ENCODE data around the gene STX4. TPM values are rescaled to one million over a fixed set of nuclear protein-coding genes. Genes with fewer than 3 reads are reported as not detected.

STX4 gene
- total RNA-seq, 4 donors from 2014 or later: 60.2 to 159 (median 101) TPM

- DNase-seq: no peak
- H3K4me1 ChIP-seq: peaks cover 0 to 7% (median 3%) of the 10 kb centered on the region in 4 donors
- H3K4me3 ChIP-seq: no peak overlapping the region
- no peaks in the 10 kb centered on the region for H3K36me3 ChIP-seq
- H3K27me3 ChIP-seq: no peaks in the 10 kb centered on the region
- no peak for TF ChIP-seq CTCF (IDR thresholded peaks at IDR 0.05)
- no peak for TF ChIP-seq POLR2A (IDR thresholded peaks at IDR 0.05)
- no peak overlapping the region for H3K27ac ChIP-seq
- H3K9me3 ChIP-seq: no peaks in the 10 kb centered on the region
These were observed 31.1 kb upstream of the STX4 start for GRCh38 chr16:31002250-31002700.

GRCh38 chr16:31002862-31003341 is 30.5 kb upstream of the STX4 start:
- no peak for DNase-seq

GRCh38 chr16:31003744-31004143 is 29.6 kb upstream of the STX4 start:
- H3K27me3 ChIP-seq: no peaks in the 10 kb centered on the region
- no peaks in the 10 kb centered on the region for H3K9me3 ChIP-seq
- no peak overlapping the region for H3K4me3 ChIP-seq
- no peaks in the 10 kb centered on the region for H3K36me3 ChIP-seq
- TF ChIP-seq CTCF (IDR thresholded peaks at IDR 0.05) (no peak), POLR2A (IDR thresholded peaks at IDR 0.05) (no peak)
- H3K27ac ChIP-seq: no peak overlapping the region
- DNase-seq: no peak
- no peaks in the 10 kb centered on the region for H3K4me1 ChIP-seq

More at GRCh38 chr16:31002862-31003341, 30.5 kb upstream of the STX4 start:
- Histone ChIP-seq H3K4me1 (peaks cover 0 to under 1% (median 0%) of the 10 kb centered on the region in 4 donors), H3K27me3 (no peaks in the 10 kb centered on the region), H3K27ac (no peak overlapping the region), H3K36me3 (no peaks in the 10 kb centered on the region), H3K9me3 (no peaks in the 10 kb centered on the region), H3K4me3 (no peak overlapping the region)
- TF ChIP-seq CTCF (IDR thresholded peaks at IDR 0.05): no peak
- no peak for TF ChIP-seq POLR2A (IDR thresholded peaks at IDR 0.05)

- no peak overlapping the region for H3K4me3 ChIP-seq
- DNase-seq: no peak
- H3K27me3 ChIP-seq: peaks cover 0 to 3% of the 10 kb centered on the region in 2 donors
- TF ChIP-seq POLR2A (IDR thresholded peaks at IDR 0.05): no peak
- TF ChIP-seq CTCF (IDR thresholded peaks at IDR 0.05): no peak
- no peaks in the 10 kb centered on the region for H3K4me1 ChIP-seq
- no peaks in the 10 kb centered on the region for H3K9me3 ChIP-seq
- H3K36me3 ChIP-seq: no peaks in the 10 kb centered on the region
- no peak overlapping the region for H3K27ac ChIP-seq
These were observed 28.7 kb upstream of the STX4 start for GRCh38 chr16:31004658-31005057.

- DNase-seq: no peak
These were observed 27.8 kb upstream of the STX4 start for GRCh38 chr16:31005350-31006085.

More at GRCh38 chr16:31005350-31006085, 27.8 kb upstream of the STX4 start:
- no peaks in the 10 kb centered on the region for H3K4me1 ChIP-seq
- TF ChIP-seq POLR2A (IDR thresholded peaks at IDR 0.05): no peak
- TF ChIP-seq CTCF (IDR thresholded peaks at IDR 0.05): no peak
- H3K36me3 ChIP-seq: no peaks in the 10 kb centered on the region
- peaks cover 0 to 8% of the 10 kb centered on the region in 2 donors for H3K27me3 ChIP-seq
- H3K4me3 ChIP-seq: no peak overlapping the region
- no peaks in the 10 kb centered on the region for H3K9me3 ChIP-seq
- no peak overlapping the region for H3K27ac ChIP-seq

All from Peyer's patch (tissue), 4 donors.